ENCODE data around the gene UEVLD. TPM values are rescaled to one million over a fixed set of nuclear protein-coding genes. Genes with fewer than 3 reads are reported as not detected.

Gene UEVLD
- total RNA-seq, 1 experiment from 2014 or later = 13.7 TPM

- Histone ChIP-seq H3K79me2 (ENCODE audit: insufficient read depth, low read length) (peaks cover 73% of the 10 kb centered on the region), H3K4me1 (ENCODE audit: control insufficient read depth in 1 of 2, insufficient read depth in 2 of 2, low read length in 2 of 2) (peaks cover 2 to 17% of the 10 kb centered on the region in 2 experiments; a peak in 3 of 4 replicates), H2AFZ (ENCODE audit: low read depth, low read length, poor library complexity, severe bottlenecking) (no peak overlapping the region), H3K27ac (ENCODE audit: low read depth, low read length) (no peak overlapping the region), H3K9me3 (ENCODE audit: control insufficient read depth in 1 of 2, insufficient read depth in 1 of 2, low read depth in 1 of 2, low read length in 2 of 2) (no peaks in the 10 kb centered on the region), H3K4me2 (ENCODE audit: low read length) (0 out of 2 replicates have a peak overlapping the region, but pooled peaks have one; percentile 1), H3K27me3 (ENCODE audit: insufficient read depth, low read length) (no peaks in the 10 kb centered on the region), H3K36me3 (ENCODE audit: control insufficient read depth in 1 of 2, insufficient read depth in 2 of 2, low read length in 2 of 2) (no peaks in the 10 kb centered on the region), H3K9me2 (ENCODE audit: insufficient read depth) (no peaks in the 10 kb centered on the region), H3K9ac (ENCODE audit: low read length) (no peak overlapping the region), H3K4me3 (replicated peaks in 1 of 2; ENCODE audit: low read depth in 1 of 2, low read length in 2 of 2) (no peak overlapping the region), H4K20me1 (ENCODE audit: insufficient read depth) (no peaks in the 10 kb centered on the region)
- RAD21 ChIA-PET (ENCODE audit: low non-redundant PET in 1 of 2, low total read pairs in 2 of 2, uncharacterized antibody in 2 of 2, unreplicated experiment in 2 of 2) = no interaction called here
- ATAC-seq (0 out of 2 replicates have a peak, but pooled peaks have one; percentile 16), DNase-seq (ENCODE audit: low read depth, low spot score) (no peak)
- POLR2A ChIA-PET = interaction anchor here (0.6 kb wide), 1 partner anchor 75 kb away, joined by 3 read pairs; no protein-coding TSS in a partner anchor
- TF ChIP-seq, protein P1, sequence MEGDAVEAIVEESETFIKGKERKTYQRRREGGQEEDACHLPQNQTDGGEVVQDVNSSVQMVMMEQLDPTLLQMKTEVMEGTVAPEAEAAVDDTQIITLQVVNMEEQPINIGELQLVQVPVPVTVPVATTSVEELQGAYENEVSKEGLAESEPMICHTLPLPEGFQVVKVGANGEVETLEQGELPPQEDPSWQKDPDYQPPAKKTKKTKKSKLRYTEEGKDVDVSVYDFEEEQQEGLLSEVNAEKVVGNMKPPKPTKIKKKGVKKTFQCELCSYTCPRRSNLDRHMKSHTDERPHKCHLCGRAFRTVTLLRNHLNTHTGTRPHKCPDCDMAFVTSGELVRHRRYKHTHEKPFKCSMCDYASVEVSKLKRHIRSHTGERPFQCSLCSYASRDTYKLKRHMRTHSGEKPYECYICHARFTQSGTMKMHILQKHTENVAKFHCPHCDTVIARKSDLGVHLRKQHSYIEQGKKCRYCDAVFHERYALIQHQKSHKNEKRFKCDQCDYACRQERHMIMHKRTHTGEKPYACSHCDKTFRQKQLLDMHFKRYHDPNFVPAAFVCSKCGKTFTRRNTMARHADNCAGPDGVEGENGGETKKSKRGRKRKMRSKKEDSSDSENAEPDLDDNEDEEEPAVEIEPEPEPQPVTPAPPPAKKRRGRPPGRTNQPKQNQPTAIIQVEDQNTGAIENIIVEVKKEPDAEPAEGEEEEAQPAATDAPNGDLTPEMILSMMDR (IDR thresholded peaks at IDR 0.05 in 2 of 3, conservative IDR thresholded peaks at IDR 0.05 in 1 of 3; ENCODE audit: borderline replicate concordance in 1 of 3, insufficient read depth in 1 of 3, low read depth in 2 of 3, low read length in 2 of 3) = peak in 2 of 3 experiments; percentile 38 to 46; a peak in 3 of 6 replicates
- no peak for TF ChIP-seq ZNF274 (IDR thresholded peaks at IDR 0.05; ENCODE audit: low read depth, low read length)
- CTCF ChIA-PET = interaction anchor here (1.1 to 1.2 kb wide), 2 partner anchors 18 to 279 kb away, joined by 3 to 4 read pairs; no protein-coding TSS in a partner anchor
- BruUV-seq (replicated peaks) = no TSS peak
- intact Hi-C loops (cut with micrococcal nuclease) = loop anchor here (2.0 to 10.0 kb wide), 2 partner anchors 198 to 280 kb away; partner anchors contain the start of genes GTF2H1 and HPS5
Observed at GRCh38 chr11:18522388-18522787, 66.1 kb downstream of the UEVLD start.

GRCh38 chr11:18521122-18521521, 67.4 kb downstream of the UEVLD start:
- ChIA-PET POLR2A (no interaction called here), RAD21 (ENCODE audit: low non-redundant PET in 1 of 2, low total read pairs in 2 of 2, uncharacterized antibody in 2 of 2, unreplicated experiment in 2 of 2) (no interaction called here), CTCF (no interaction called here)
- intact Hi-C loops (cut with micrococcal nuclease) = loop anchor here (10.0 kb wide), 1 partner anchor 196 kb away; the partner anchor contains the start of genes GTF2H1 and HPS5
- BruUV-seq (replicated peaks) = no TSS peak
- Histone ChIP-seq H3K4me3 (replicated peaks in 1 of 2; ENCODE audit: low read depth in 1 of 2, low read length in 2 of 2) (no peak overlapping the region), H3K27me3 (ENCODE audit: insufficient read depth, low read length) (no peaks in the 10 kb centered on the region), H3K36me3 (ENCODE audit: control insufficient read depth in 1 of 2, insufficient read depth in 2 of 2, low read length in 2 of 2) (no peaks in the 10 kb centered on the region), H3K9me2 (ENCODE audit: insufficient read depth) (no peaks in the 10 kb centered on the region), H3K9me3 (ENCODE audit: control insufficient read depth in 1 of 2, insufficient read depth in 1 of 2, low read depth in 1 of 2, low read length in 2 of 2) (no peaks in the 10 kb centered on the region), H4K20me1 (ENCODE audit: insufficient read depth) (no peaks in the 10 kb centered on the region), H3K9ac (ENCODE audit: low read length) (no peak overlapping the region), H3K4me2 (ENCODE audit: low read length) (no peak overlapping the region), H3K27ac (ENCODE audit: low read depth, low read length) (no peak overlapping the region), H3K4me1 (ENCODE audit: control insufficient read depth in 1 of 2, insufficient read depth in 2 of 2, low read length in 2 of 2) (peaks cover 2 to 16% of the 10 kb centered on the region in 2 experiments; a peak in 3 of 4 replicates), H3K79me2 (ENCODE audit: insufficient read depth, low read length) (peaks cover 65% of the 10 kb centered on the region), H2AFZ (ENCODE audit: low read depth, low read length, poor library complexity, severe bottlenecking) (no peak overlapping the region)
- no peak for ATAC-seq
- no peak for DNase-seq (ENCODE audit: low read depth, low spot score)
- TF ChIP-seq ZFX (IDR thresholded peaks at IDR 0.05) (no peak), CBX3 (IDR thresholded peaks at IDR 0.05; ENCODE audit: low read depth) (no peak), EGR1 (IDR thresholded peaks at IDR 0.05; ENCODE audit: low read depth) (no peak), EZH2 (IDR thresholded peaks at IDR 0.05) (no peak), FOSL1 (IDR thresholded peaks at IDR 0.05; ENCODE audit: low read depth) (no peak), EZH2phosphoT487 (IDR thresholded peaks at IDR 0.05; ENCODE audit: borderline replicate concordance) (no peak), SRF (IDR thresholded peaks at IDR 0.05; ENCODE audit: low read depth) (no peak), RAD21 (IDR thresholded peaks at IDR 0.05; ENCODE audit: low read depth) (no peak), POLR2AphosphoS5 (IDR thresholded peaks at IDR 0.05; ENCODE audit: low read depth, low read length) (no peak)
- TF ChIP-seq, protein P2, sequence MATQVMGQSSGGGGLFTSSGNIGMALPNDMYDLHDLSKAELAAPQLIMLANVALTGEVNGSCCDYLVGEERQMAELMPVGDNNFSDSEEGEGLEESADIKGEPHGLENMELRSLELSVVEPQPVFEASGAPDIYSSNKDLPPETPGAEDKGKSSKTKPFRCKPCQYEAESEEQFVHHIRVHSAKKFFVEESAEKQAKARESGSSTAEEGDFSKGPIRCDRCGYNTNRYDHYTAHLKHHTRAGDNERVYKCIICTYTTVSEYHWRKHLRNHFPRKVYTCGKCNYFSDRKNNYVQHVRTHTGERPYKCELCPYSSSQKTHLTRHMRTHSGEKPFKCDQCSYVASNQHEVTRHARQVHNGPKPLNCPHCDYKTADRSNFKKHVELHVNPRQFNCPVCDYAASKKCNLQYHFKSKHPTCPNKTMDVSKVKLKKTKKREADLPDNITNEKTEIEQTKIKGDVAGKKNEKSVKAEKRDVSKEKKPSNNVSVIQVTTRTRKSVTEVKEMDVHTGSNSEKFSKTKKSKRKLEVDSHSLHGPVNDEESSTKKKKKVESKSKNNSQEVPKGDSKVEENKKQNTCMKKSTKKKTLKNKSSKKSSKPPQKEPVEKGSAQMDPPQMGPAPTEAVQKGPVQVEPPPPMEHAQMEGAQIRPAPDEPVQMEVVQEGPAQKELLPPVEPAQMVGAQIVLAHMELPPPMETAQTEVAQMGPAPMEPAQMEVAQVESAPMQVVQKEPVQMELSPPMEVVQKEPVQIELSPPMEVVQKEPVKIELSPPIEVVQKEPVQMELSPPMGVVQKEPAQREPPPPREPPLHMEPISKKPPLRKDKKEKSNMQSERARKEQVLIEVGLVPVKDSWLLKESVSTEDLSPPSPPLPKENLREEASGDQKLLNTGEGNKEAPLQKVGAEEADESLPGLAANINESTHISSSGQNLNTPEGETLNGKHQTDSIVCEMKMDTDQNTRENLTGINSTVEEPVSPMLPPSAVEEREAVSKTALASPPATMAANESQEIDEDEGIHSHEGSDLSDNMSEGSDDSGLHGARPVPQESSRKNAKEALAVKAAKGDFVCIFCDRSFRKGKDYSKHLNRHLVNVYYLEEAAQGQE (IDR thresholded peaks at IDR 0.05; ENCODE audit: low read depth) = no peak
- TF ChIP-seq, protein P1 (IDR thresholded peaks at IDR 0.05 in 2 of 3, conservative IDR thresholded peaks at IDR 0.05 in 1 of 3; ENCODE audit: borderline replicate concordance in 1 of 3, insufficient read depth in 1 of 3, low read depth in 2 of 3, low read length in 2 of 3) = no peak

Measured in HCT116 (cell line).